ENCODE results near the gene TCF4.

- no peak for TF ChIP-seq CTCF (conservative IDR thresholded peaks at IDR 0.05; ENCODE audit: low read length)
- no peak for TF ChIP-seq EZH2phosphoT487 (IDR thresholded peaks at IDR 0.05; ENCODE audit: borderline replicate concordance, low read depth, low read length)
Observed at GRCh38 chr18:55420665-55421307, 167.2 kb downstream of the TCF4 start.

All from OCI-LY7 (cell line).